ENCODE data around the gene KDM7A. TPM values are rescaled to one million over a fixed set of nuclear protein-coding genes. Genes with fewer than 3 reads are reported as not detected.

Gene KDM7A
- polyA plus RNA-seq, 1 donor from 2014 or later: 8.2 TPM

DNA sequence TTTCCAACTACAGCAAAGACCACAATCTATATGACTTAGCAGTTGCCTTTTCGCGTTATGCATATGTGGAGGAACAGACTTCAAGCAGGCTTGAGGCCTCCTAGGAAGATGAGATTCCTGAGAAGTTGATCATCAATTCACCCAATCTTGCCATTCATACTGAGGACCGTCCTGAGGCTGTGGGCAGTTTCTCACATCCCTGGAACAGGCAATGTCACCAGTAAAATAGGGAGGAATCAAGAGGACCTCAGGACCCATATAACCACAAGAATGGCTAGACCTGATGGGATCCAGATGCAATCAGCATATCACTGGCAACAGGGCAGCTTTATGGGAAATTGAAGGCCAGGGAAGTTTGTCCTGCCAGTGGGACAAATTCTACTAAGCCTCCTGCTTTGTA lies 17.3 kb downstream of the KDM7A start:
- H3K4me2 ChIP-seq (ENCODE audit: low read length): no peak overlapping the region
- no peak overlapping the region for H2AFZ ChIP-seq (ENCODE audit: low read depth, low read length)
- no peaks in the 10 kb centered on the region for H3K36me3 ChIP-seq (ENCODE audit: insufficient read depth, low read length)
- no peaks in the 10 kb centered on the region for H4K20me1 ChIP-seq (ENCODE audit: insufficient read depth)
- H3K79me2 ChIP-seq (replicated peaks; ENCODE audit: insufficient read depth, low read length): peaks cover 6% of the 10 kb centered on the region
- H3K4me3 ChIP-seq (ENCODE audit: low read length): no peak overlapping the region
- no peaks in the 10 kb centered on the region for H3F3A ChIP-seq (ENCODE audit: insufficient read depth, low read length, poor library complexity, severe bottlenecking)
- H3K9me2 ChIP-seq (ENCODE audit: insufficient read depth, low read length): no peaks in the 10 kb centered on the region
- no peaks in the 10 kb centered on the region for H3K27me3 ChIP-seq (ENCODE audit: insufficient read depth, low read depth, low read length)
- no peaks in the 10 kb centered on the region for H3K9me3 ChIP-seq (ENCODE audit: low read length)
- TF ChIP-seq, protein P1, sequence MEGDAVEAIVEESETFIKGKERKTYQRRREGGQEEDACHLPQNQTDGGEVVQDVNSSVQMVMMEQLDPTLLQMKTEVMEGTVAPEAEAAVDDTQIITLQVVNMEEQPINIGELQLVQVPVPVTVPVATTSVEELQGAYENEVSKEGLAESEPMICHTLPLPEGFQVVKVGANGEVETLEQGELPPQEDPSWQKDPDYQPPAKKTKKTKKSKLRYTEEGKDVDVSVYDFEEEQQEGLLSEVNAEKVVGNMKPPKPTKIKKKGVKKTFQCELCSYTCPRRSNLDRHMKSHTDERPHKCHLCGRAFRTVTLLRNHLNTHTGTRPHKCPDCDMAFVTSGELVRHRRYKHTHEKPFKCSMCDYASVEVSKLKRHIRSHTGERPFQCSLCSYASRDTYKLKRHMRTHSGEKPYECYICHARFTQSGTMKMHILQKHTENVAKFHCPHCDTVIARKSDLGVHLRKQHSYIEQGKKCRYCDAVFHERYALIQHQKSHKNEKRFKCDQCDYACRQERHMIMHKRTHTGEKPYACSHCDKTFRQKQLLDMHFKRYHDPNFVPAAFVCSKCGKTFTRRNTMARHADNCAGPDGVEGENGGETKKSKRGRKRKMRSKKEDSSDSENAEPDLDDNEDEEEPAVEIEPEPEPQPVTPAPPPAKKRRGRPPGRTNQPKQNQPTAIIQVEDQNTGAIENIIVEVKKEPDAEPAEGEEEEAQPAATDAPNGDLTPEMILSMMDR (IDR thresholded peaks at IDR 0.05; ENCODE audit: poor library complexity, severe bottlenecking): no peak
- TF ChIP-seq SMC3 (conservative IDR thresholded peaks at IDR 0.05; ENCODE audit: poor library complexity) (no peak), EZH2 (IDR thresholded peaks at IDR 0.05; ENCODE audit: borderline replicate concordance, insufficient read depth, low read length, poor library complexity, severe bottlenecking) (no peak), TAF1 (IDR thresholded peaks at IDR 0.05; ENCODE audit: low read depth) (no peak), EP300 (conservative IDR thresholded peaks at IDR 0.05; ENCODE audit: poor library complexity, severe bottlenecking) (no peak), MXI1 (conservative IDR thresholded peaks at IDR 0.05; ENCODE audit: poor library complexity, severe bottlenecking) (no peak), RAD21 (conservative IDR thresholded peaks at IDR 0.05) (no peak), POLR2AphosphoS5 (IDR thresholded peaks at IDR 0.05) (no peak)
- TF ChIP-seq, protein P2, sequence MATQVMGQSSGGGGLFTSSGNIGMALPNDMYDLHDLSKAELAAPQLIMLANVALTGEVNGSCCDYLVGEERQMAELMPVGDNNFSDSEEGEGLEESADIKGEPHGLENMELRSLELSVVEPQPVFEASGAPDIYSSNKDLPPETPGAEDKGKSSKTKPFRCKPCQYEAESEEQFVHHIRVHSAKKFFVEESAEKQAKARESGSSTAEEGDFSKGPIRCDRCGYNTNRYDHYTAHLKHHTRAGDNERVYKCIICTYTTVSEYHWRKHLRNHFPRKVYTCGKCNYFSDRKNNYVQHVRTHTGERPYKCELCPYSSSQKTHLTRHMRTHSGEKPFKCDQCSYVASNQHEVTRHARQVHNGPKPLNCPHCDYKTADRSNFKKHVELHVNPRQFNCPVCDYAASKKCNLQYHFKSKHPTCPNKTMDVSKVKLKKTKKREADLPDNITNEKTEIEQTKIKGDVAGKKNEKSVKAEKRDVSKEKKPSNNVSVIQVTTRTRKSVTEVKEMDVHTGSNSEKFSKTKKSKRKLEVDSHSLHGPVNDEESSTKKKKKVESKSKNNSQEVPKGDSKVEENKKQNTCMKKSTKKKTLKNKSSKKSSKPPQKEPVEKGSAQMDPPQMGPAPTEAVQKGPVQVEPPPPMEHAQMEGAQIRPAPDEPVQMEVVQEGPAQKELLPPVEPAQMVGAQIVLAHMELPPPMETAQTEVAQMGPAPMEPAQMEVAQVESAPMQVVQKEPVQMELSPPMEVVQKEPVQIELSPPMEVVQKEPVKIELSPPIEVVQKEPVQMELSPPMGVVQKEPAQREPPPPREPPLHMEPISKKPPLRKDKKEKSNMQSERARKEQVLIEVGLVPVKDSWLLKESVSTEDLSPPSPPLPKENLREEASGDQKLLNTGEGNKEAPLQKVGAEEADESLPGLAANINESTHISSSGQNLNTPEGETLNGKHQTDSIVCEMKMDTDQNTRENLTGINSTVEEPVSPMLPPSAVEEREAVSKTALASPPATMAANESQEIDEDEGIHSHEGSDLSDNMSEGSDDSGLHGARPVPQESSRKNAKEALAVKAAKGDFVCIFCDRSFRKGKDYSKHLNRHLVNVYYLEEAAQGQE (IDR thresholded peaks at IDR 0.05; ENCODE audit: borderline replicate concordance): no peak
- no peak overlapping the region for H3K9ac ChIP-seq (ENCODE audit: low read length)
- H3K27ac ChIP-seq (ENCODE audit: low read length): no peak overlapping the region

DNA sequence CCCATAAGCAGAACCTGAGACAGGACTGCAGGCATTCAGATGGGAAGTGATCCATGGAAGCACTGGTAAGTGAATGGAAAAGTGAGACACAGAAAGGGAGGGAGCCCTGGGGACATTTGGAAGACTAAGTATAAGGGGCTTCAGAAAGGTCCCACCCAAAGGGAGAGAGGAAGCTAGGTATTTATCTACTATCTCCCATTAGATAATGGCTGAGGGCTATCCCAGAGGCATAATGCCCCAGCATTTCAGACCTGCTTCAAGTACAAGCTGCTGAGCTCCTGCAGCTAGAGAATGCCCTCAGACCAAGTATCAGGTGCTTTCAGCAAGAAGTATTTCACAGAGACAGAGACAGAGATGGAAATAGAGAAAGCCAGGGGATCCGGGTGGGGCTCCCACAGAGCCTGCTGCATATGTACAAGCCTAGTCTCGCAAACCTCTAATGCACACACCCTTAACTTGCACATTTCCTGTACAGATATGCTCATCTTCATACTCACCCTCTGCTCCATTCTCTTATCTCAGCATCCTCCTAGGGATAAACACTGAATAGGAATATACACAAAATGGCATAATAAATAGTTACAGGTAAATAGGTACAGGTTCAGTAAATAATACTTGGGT lies 20.2 kb downstream of the KDM7A start:
- Histone ChIP-seq H4K20me1 (ENCODE audit: insufficient read depth) (no peaks in the 10 kb centered on the region), H3K79me2 (replicated peaks; ENCODE audit: insufficient read depth, low read length) (peaks cover 6% of the 10 kb centered on the region), H3K9me2 (ENCODE audit: insufficient read depth, low read length) (no peaks in the 10 kb centered on the region), H3K4me3 (ENCODE audit: low read length) (no peak overlapping the region), H3K4me2 (ENCODE audit: low read length) (no peak overlapping the region), H3K27ac (ENCODE audit: low read length) (no peak overlapping the region), H3F3A (ENCODE audit: insufficient read depth, low read length, poor library complexity, severe bottlenecking) (no peaks in the 10 kb centered on the region), H3K9me3 (ENCODE audit: low read length) (no peaks in the 10 kb centered on the region), H2AFZ (ENCODE audit: low read depth, low read length) (no peak overlapping the region), H3K36me3 (ENCODE audit: insufficient read depth, low read length) (no peaks in the 10 kb centered on the region), H3K27me3 (ENCODE audit: insufficient read depth, low read depth, low read length) (no peaks in the 10 kb centered on the region), H3K9ac (ENCODE audit: low read length) (no peak overlapping the region)
- TF ChIP-seq RAD21 (conservative IDR thresholded peaks at IDR 0.05): no peak
- no peak for TF ChIP-seq SMC3 (conservative IDR thresholded peaks at IDR 0.05; ENCODE audit: poor library complexity)
- TF ChIP-seq EZH2 (IDR thresholded peaks at IDR 0.05; ENCODE audit: borderline replicate concordance, insufficient read depth, low read length, poor library complexity, severe bottlenecking): no peak
- TF ChIP-seq, protein P1 (IDR thresholded peaks at IDR 0.05; ENCODE audit: poor library complexity, severe bottlenecking): no peak
- no peak for TF ChIP-seq POLR2AphosphoS5 (IDR thresholded peaks at IDR 0.05)

Data from neural cell (in vitro differentiated cells).